GM10266 (cell line): ENCODE data around the gene SYS1.

Experiments
- DNase-seq: peaks from one replicate; pipeline ENCODE4 v3.0.0; 2012; ENCODE audit errors: extremely low spot score
- CTCF ChIP-seq: IDR thresholded peaks from 2 replicates; pipeline ENCODE4 v1.5.1; 2012; ENCODE audit warnings: mild to moderate bottlenecking, low read depth; ENCODE audit not compliant: control insufficient read depth, insufficient read depth; ENCODE audit errors: missing control alignments

The SYS1 gene

GRCh38 chr20:45359069-45359405 lies 3.9 kb upstream of the SYS1 start:
- TF ChIP-seq CTCF, result no peak
- no peak for DNase-seq

- no peak for DNase-seq
- TF ChIP-seq CTCF, result no peak
Observed at GRCh38 chr20:45359406-45360148, 3.4 kb upstream of the SYS1 start.

GRCh38 chr20:45361793-45362192 lies 1.2 kb upstream of the SYS1 start:
- DNase-seq, result no peak
- TF ChIP-seq CTCF, result no peak

GRCh38 chr20:45363611-45364492 lies 896 bp downstream of the SYS1 start:
- TF ChIP-seq CTCF, result no peak

GRCh38 chr20:45365444-45365970 lies 2.6 kb downstream of the SYS1 start:
- TF ChIP-seq CTCF, result no peak
- DNase-seq, result no peak

More at GRCh38 chr20:45363611-45364492, 896 bp downstream of the SYS1 start:
- DNase-seq, result no peak

GRCh38 chr20:45366192-45366591 lies 3.2 kb downstream of the SYS1 start:
- no peak for TF ChIP-seq CTCF
- no peak for DNase-seq
